ENCODE data around the gene PPP1R12A.
"Not testable (repeated sequence)": the region's sequence is repeated elsewhere in the genome, so short reads cannot be mapped to it uniquely, and the experiment has no call there.

PPP1R12A gene

GRCh38 chr12:79891506-79892162, 43.3 kb downstream of the PPP1R12A start:
- DNase-seq = no peak

DNA sequence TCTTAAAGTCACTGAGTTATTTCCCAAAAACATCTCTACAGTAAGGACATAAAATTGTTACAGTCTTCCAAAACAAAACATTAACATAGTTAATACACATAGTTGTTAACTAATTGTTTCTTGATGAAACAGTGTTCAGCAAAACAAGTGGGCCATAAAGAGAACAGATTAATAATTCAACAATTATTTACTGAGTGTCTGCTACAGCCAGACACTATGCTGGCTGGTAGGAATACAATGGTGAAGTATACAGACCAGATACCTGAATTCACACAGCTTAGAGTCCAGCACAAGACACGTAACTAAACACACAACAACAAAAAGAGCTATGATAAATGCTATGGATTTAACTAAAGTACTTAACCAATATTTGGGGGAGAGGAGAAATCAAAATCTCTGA, 47.0 kb downstream of the PPP1R12A start:
- no peak for DNase-seq

DNA sequence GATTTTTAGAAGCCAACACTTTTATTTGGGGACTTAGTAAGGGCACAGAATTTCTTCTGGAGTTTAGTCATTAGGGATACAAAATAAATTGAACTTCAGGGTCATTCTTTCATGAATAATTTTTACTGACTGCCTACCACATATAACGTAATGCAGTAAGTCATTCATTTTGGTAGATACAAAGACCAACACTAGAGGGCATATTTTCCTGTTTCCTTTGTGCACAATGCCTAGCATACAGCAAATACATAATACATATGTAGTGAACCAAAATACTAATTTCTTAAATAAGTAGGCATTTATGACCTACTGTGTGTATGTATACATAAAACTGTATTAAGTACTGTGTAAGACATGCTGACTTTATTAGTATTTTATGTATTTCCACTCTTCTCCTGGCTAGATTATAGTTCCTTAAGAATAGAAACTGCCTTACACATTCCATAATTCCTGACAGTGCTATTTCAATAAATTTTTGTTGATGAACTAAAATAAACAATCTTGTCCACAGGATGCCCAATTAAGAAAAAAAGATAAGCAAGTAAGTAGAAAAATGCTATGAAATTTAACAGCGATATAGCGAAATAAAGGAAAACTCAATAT, 47.9 kb downstream of the PPP1R12A start:
- DNase-seq = peak; percentile 6

GRCh38 chr12:79885911-79886490, 48.9 kb downstream of the PPP1R12A start:
- DNase-seq = no peak

DNA sequence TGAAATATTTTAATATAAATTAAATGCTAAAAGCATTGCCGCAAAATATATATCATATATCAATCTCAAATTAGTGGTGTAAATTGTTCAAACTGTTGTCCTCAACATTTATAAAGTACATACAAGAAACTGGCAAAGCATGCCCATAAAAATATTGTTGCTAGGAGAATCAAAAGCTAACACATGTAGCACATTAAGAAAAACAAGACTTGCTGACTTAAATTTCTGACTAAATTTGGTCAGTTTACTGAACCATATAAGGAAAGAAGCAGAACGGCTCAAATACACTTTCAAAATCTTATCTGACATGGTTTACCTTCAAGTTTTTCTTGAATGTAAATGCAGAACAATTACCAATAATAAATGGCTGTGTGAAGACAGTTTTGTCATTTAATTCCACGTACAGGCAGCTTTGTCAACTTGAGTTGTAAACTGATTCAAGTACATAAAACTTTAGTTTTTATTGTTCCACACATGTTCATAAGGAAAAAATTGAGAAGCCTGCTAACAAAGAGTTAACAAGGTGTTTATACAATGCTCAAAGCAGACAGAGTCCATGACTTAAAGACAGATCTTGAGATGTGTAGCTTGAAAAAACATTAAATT, 50.4 kb downstream of the PPP1R12A start:
- DNase-seq = no peak

DNA sequence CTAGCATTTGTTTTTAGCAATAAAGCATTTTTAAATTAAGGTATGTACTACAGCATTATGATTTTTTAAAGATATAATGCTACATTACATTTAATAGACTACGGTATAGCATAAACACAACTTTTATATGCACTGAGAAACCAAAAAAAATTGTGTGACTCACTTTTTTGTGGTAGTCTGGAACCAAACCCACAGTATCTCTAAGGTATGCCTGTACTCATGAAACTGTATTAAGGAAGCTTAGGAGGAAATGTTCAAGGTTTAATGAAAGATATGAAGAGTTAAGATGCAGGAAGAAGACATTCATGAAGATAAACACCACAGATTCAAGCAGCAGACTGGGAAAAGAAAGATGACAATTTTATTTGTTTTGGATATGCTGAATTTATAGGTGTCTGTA, 51.7 kb downstream of the PPP1R12A start:
- DNase-seq = no peak

DNA sequence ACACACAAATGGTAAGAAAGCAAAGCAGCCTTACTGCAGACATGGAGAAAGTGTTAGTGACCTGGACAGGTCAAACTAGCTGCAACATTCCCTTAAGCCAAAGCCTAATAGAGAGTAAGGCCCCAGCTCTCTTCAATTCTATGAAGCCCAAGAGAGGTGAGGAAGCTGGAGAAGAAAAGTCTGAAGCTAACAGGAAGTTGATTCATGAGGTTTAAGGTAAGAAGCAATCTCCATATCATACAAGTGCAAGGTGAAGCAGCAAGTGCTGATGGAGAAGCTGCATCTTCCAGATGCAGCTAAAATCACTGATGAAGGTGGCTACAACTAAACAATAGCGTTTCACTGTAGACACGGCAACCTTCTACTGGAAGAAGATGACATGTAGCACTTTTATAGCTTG, 53.5 kb downstream of the PPP1R12A start:
- no peak for DNase-seq

- DNase-seq = not testable (repeated sequence)
These were observed 56.4 kb downstream of the PPP1R12A start for GRCh38 chr12:79878506-79878905.

DNA sequence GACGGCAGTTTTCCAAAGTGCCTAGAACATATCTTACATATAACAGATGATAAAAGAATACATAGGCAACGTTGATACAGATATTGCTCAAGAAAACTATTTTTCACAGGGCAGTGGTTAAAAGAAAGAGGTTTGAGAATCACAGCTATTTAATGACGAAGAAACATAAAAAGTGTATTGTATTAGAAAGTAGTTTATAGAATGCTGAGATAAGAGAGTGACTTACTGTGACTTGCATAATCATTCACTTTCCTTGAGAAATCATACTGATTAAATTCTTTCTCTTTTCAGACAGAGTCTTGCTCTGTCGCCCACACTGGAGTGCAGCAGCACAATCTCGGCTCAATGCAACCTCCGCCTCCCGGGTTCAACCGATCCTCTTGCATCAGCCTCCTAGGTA, 57.7 kb downstream of the PPP1R12A start:
- DNase-seq = no peak

GRCh38 chr12:79874665-79875064, 60.2 kb downstream of the PPP1R12A start:
- DNase-seq = no peak

- DNase-seq = no peak
These were observed 61.7 kb downstream of the PPP1R12A start for GRCh38 chr12:79873201-79873600.

- no peak for DNase-seq
These were observed 63.3 kb downstream of the PPP1R12A start for GRCh38 chr12:79871621-79872020.

- no peak for DNase-seq
These were observed 64.0 kb downstream of the PPP1R12A start for GRCh38 chr12:79870916-79871315.

DNA sequence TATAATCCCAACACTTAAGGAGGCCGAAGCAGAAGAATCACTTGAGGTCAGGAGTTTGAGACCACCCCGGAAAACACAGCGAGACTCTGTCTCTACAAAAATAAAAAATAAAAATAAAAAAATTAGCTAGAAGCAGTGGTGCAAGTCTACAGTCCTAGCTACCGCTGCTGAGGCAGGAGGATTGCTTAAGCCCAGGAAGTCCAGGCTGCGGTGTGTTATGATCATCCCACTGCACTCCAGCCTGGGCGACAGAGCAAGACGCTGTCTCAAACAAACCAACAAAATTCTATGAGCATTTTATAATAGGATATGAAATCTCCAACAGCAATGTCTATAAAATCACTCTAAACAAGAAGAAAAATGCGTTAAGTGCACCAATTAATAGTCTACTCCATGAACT, 75.3 kb downstream of the PPP1R12A start:
- no peak for DNase-seq

DNA sequence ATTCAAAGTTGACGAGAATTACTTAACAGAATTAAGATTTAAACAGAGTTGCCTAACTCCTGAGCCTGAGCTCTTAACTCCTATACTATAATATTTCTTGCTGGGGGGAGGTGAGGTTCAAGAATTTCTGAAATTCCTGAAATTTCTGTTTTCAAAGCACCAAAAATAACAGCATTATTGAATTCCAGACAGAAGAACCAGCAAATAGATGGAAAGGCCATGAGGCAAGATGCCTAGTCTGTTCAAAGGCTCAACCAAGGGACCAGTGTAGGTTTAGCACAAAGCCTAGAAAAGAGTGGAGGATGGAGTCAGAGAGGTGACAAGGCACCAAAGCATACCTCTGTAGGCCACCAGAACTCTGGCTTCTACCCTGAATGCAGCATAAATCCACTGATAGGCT, 76.4 kb downstream of the PPP1R12A start:
- no peak for DNase-seq

DNA sequence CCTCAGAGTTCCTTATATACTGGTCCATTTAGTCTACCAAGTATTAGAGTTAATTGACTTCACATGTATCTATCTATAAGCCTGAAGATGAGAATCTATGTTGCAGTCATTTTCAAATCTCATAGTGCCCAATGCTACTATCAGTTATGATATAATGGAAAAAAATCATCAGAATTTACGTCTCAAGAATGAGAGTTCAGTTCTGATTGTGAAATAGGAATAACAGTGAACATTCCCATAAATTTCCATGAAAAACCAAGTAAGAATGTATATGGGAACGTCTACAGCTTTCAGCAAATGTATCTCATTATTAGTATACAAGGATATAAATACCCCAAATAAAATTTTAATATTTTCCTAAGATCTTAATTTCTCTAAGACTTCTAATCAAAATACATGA, 77.2 kb downstream of the PPP1R12A start:
- DNase-seq = no peak

DNA sequence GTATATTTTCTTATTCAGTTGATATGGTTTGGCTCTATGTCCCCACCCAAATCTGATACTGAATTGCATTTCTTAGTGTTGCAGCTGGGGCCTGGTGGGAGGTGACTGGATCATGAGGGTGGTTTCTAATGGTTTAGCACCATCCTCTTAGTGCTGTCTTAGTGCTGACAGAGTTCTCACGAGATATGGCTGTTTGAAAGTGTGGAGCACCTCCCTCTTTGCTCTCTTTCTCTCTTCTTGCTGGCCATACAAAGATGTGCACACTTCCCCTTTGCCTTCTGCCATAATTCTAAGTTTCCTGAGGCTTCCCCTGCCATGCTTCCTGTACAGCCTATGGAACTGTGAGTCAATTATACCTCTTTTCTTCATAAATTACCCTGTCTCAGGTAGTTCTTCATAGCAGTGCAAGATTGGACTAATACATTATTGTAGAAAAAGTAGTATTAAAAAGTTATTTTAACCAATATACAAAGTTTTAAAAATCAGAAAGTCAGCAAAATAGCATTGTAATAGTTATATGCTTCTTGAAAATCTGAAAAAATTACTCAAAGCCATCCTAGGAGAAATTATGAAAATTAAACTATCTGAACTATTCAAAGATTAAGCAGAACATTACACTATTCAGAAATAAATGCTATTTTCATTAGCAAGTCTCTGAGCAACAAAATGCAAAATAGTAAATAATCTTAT, 84.1 kb downstream of the PPP1R12A start:
- no peak for DNase-seq

- DNase-seq = no peak
These were observed 86.6 kb downstream of the PPP1R12A start for GRCh38 chr12:79848339-79848738.

GRCh38 chr12:79847417-79847816, 87.5 kb downstream of the PPP1R12A start:
- DNase-seq = no peak

GRCh38 chr12:79844693-79845092, 90.2 kb downstream of the PPP1R12A start:
- no peak for DNase-seq

- no peak for DNase-seq
These were observed 90.9 kb downstream of the PPP1R12A start for GRCh38 chr12:79843978-79844377.

DNA sequence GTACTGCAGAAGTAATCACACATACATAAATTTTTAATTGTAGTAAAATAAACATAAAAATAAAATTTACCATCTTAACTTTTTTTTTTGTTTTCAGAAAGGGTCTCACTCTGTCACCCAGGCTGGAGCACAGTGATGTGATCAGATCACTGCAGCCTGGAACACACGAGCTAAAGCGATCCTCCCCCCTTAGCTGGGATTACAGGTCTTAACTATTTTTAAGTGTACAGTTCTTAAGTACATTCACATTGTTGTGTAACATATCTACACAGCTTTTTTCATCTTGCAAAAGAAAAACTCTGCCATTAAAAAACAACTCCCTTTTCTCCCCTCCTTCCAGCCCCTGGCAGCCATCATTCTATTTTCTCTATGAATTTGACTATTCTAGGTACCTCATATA, 92.3 kb downstream of the PPP1R12A start:
- no peak for DNase-seq

- no peak for DNase-seq
These were observed 93.0 kb downstream of the PPP1R12A start for GRCh38 chr12:79841878-79842265.

Measured in NCI-H2107 (cell line).